ENCODE data around the gene MAFF. TPM values are rescaled to one million over a fixed set of nuclear protein-coding genes. Genes with fewer than 3 reads are reported as not detected.

MAFF gene
- total and polyA plus RNA-seq, 9 of the 15 experiments (the other 6 are each of a cell fraction or from before 2014, with no cell fraction given), result 0.51 to 8.0 (median 5.4) TPM

- no peak for TF ChIP-seq ZMIZ1 (IDR thresholded peaks at IDR 0.05; ENCODE audit: low read depth in 2 of 2, low read length in 2 of 2)
- peak; percentile 100 for TF ChIP-seq L3MBTL2 (IDR thresholded peaks at IDR 0.05)
- TF ChIP-seq ZNF695 (CRISPR knock-in tag; IDR thresholded peaks at IDR 0.05), result no peak
- peak; percentile 24; the same call in 1 of the 2 replicates for TF ChIP-seq EP400 (IDR thresholded peaks at IDR 0.05)
- TF ChIP-seq ZNF518B (CRISPR knock-in tag; IDR thresholded peaks at IDR 0.05), result no peak
- TF ChIP-seq MIER1 (IDR thresholded peaks at IDR 0.05; ENCODE audit: low read depth), result no peak
- no peak for TF ChIP-seq ATF1 (CRISPR knock-in tag; IDR thresholded peaks at IDR 0.05)
- TF ChIP-seq ATF1 (tag; IDR thresholded peaks at IDR 0.05), result peak; percentile 88
- no peak for TF ChIP-seq FOXK2 (conservative IDR thresholded peaks at IDR 0.05 in 1 of 2, IDR thresholded peaks at IDR 0.05 in 1 of 2; ENCODE audit: low read depth in 2 of 2)
- TF ChIP-seq ZNF57 (CRISPR knock-in tag; IDR thresholded peaks at IDR 0.05), result no peak
- TF ChIP-seq SMARCA4 (IDR thresholded peaks at IDR 0.05), result no peak
- TF ChIP-seq RB1 (IDR thresholded peaks at IDR 0.05; ENCODE audit: low read depth), result peak; percentile 83; the same call in 1 of the 2 replicates
- peak; percentile 42 for TF ChIP-seq RBM22 (IDR thresholded peaks at IDR 0.05; ENCODE audit: low read depth, low read length, poor library complexity, severe bottlenecking)
- no peak for TF ChIP-seq EHMT2 (IDR thresholded peaks at IDR 0.05)
- no peak for TF ChIP-seq SMARCC2 (IDR thresholded peaks at IDR 0.05; ENCODE audit: low read depth)
- TF ChIP-seq POLR2G (IDR thresholded peaks at IDR 0.05; ENCODE audit: low read depth, low read length), result peak; percentile 76
- TF ChIP-seq, protein P1, sequence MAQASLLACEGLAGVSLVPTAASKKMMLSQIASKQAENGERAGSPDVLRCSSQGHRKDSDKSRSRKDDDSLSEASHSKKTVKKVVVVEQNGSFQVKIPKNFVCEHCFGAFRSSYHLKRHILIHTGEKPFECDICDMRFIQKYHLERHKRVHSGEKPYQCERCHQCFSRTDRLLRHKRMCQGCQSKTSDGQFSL (CRISPR knock-in tag; IDR thresholded peaks at IDR 0.05), result peak; percentile 75; the same call in 1 of the 2 replicates
- TF ChIP-seq, protein P1 (tag; IDR thresholded peaks at IDR 0.05), result no peak
- no peak for TF ChIP-seq NFIX (CRISPR knock-in tag; IDR thresholded peaks at IDR 0.05; ENCODE audit: low read depth)
- TF ChIP-seq, protein P2, sequence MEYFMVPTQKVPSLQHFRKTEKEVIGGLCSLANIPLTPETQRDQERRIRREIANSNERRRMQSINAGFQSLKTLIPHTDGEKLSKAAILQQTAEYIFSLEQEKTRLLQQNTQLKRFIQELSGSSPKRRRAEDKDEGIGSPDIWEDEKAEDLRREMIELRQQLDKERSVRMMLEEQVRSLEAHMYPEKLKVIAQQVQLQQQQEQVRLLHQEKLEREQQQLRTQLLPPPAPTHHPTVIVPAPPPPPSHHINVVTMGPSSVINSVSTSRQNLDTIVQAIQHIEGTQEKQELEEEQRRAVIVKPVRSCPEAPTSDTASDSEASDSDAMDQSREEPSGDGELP (CRISPR knock-in tag; IDR thresholded peaks at IDR 0.05; ENCODE audit: borderline replicate concordance), result peak; percentile 74
Measured at GRCh38 chr22:38214302-38215056, 12.7 kb downstream of the MAFF start (continued).
